Naive thymus-derived CD8-positive, alpha-beta T cell (primary cell): ENCODE data around the gene AAMP. TPM values are rescaled to one million over a fixed set of nuclear protein-coding genes. Genes with fewer than 3 reads are reported as not detected.
"Not testable (repeated sequence)": the region's sequence is repeated elsewhere in the genome, so short reads cannot be mapped to it uniquely, and the experiment has no call there.

ENCODE experiments used
- ATAC-seq, 2 donors: fragments of 150-1000 bp; cut with Tn5 transposase in 1 of 2; sonication (Bioruptor Pico), chemical (Tn5 transposase) in 1 of 2; 1 replicate in 1 of 2; 2 replicates in 1 of 2; pipeline ENCODE4 v1.10.0; 2021; ENCODE audit warnings: mild to moderate bottlenecking in 2 of 2, moderate library complexity in 2 of 2
- POLR2A ChIA-PET: fragments of 350-600 bp; sonication (Branson Sonifier 250); formaldehyde crosslinking; loops from one replicate; lab custom pipeline; 2021; ENCODE audit warnings: antibody characterized with exemption; lab: Charles Lee
- DNase-seq, 10 donors: peaks; one replicate each; pipeline versions ENCODE4 v3.0.0 to v3.0.0-alpha.2; 2020 to 2022
- H3K27ac Mint-ChIP-seq, 10 donors: one replicate each; pipeline ENCODE4 v1.8.0; 2020 to 2022; ENCODE audit warnings: mild to moderate bottlenecking in 10 of 10, mixed read lengths in 10 of 10, moderate library complexity in 4 of 10, inconsistent platforms in 1 of 10
- H3K27me3 Mint-ChIP-seq, 5 donors: one replicate each; pipeline ENCODE4 v1.8.0; 2021 to 2022; ENCODE audit warnings: mixed read lengths in 5 of 5
- H3K36me3 Mint-ChIP-seq, 3 donors: one replicate each; pipeline ENCODE4 v1.8.0; 2020 to 2022; ENCODE audit warnings: mixed read lengths in 3 of 3, mild to moderate bottlenecking in 2 of 3, inconsistent platforms in 1 of 3
- H3K4me1 Mint-ChIP-seq, 4 donors: one replicate each; pipeline ENCODE4 v1.8.0; 2021 to 2022; ENCODE audit warnings: mixed read lengths in 4 of 4
- H3K4me3 Mint-ChIP-seq, 10 donors: one replicate each; pipeline ENCODE4 v1.8.0; 2020 to 2022; ENCODE audit warnings: mild to moderate bottlenecking in 10 of 10, mixed read lengths in 10 of 10, moderate library complexity in 6 of 10, inconsistent platforms in 1 of 10
- H3K9me3 Mint-ChIP-seq, 9 donors: one replicate each; pipeline ENCODE4 v1.8.0; 2020 to 2022; ENCODE audit warnings: mixed read lengths in 9 of 9, mild to moderate bottlenecking in 3 of 9, inconsistent platforms in 1 of 9, moderate library complexity in 1 of 9
- polyA plus RNA-seq, 3 donors: library from polyadenylated mRNA; unstranded; fragments of 300-500 nt; fragmentation: Illumina TruSeq; gene quantifications; one replicate each; pipeline ENCODE4 v1.2.3, GENCODE V29; 2021
- total RNA-seq, 8 experiments: library from RNA in 2 of 8; stranded (reverse) in 2 of 8; gene quantifications; one replicate each; pipeline ENCODE4 v1.2.3 and lab custom pipeline; 2021 to 2026

AAMP gene, protein sequence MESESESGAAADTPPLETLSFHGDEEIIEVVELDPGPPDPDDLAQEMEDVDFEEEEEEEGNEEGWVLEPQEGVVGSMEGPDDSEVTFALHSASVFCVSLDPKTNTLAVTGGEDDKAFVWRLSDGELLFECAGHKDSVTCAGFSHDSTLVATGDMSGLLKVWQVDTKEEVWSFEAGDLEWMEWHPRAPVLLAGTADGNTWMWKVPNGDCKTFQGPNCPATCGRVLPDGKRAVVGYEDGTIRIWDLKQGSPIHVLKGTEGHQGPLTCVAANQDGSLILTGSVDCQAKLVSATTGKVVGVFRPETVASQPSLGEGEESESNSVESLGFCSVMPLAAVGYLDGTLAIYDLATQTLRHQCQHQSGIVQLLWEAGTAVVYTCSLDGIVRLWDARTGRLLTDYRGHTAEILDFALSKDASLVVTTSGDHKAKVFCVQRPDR
- 10 to 100 TPM; 57.0 to 61.6 TPM for total RNA-seq
- 10 to 100 TPM; 77.0 to 93.6 (median 89.7) TPM for polyA plus RNA-seq
- 42.8 to 158 (median 83.1) reads per million in 6 experiments for total RNA-seq (lab: John Stamatoyannopoulos, UW)

DNA sequence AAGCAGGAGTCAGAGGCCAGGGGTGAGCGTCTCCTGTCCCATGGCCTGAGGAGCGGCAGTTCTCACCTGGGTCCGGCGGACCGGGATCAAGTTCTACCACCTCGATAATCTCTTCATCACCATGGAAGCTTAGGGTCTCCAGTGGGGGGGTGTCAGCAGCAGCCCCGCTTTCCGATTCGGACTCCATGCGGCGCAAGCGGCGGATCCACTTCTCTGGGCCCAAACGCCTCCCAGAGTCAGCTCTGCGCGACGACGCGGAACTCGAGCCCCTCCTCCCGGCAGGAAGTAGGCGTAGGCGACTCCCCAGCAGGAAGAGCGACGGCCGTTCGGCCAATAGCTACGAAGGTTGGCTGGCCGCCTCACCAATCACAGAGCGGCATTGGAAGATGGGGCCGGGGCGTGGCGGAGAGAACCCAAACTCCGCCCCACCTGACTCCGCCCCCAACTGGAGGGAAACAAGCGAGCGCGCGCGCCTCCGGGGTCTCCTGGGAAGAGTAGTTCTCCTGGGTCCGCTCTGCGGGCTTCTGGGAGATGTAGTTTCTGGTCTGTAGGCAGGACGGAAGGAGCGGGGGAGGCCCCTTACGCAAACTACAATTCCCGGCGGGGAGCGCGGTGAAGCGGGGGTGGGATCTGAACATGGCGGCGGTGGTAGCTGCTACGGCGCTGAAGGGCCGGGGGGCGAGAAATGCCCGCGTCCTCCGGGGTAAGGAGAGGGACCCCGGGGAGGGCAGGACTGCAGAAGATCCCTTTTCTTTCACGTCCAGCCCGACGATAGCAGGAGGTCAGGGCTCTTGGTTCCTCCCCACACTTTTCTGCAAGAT is at the start of gene AAMP, which contains the start of gene PNKD:
Gene AAMP (minus strand): TSS at position 238 of the 821 bp plus-strand sequence. CDS start 51 bp downstream, at position 187.
Gene PNKD (plus strand): TSS at position 620 of the 821 bp plus-strand sequence. CDS start 17 bp downstream, at position 637.
- POLR2A ChIA-PET: interaction anchor here (0.5 to 7.5 kb wide), 24 partner anchors 9 to 1118 kb away, joined by 3 to 206 read pairs (median 4); partner anchors contain the start of genes ARPC2, BCS1L, CATIP and CTDSP1
- DNase-seq (peak; percentile 99 to 100 (median 100)), ATAC-seq (peak; percentile 89 to 91)
- Mint-ChIP-seq H3K27me3 (no peaks in the 10 kb centered on the region), H3K4me1 (peaks cover 31 to 65% (median 56%) of the 10 kb centered on the region in 4 donors), H3K27ac (peak within 1 kb of the TSS; percentile 83 to 98 (median 95)), H3K4me3 (peak within 1 kb of the TSS; percentile 88 to 97 (median 94)), H3K36me3 (peaks cover 0 to 54% (median 7%) of the 10 kb centered on the region in 3 donors), H3K9me3 (no peaks in the 10 kb centered on the region)

DNA sequence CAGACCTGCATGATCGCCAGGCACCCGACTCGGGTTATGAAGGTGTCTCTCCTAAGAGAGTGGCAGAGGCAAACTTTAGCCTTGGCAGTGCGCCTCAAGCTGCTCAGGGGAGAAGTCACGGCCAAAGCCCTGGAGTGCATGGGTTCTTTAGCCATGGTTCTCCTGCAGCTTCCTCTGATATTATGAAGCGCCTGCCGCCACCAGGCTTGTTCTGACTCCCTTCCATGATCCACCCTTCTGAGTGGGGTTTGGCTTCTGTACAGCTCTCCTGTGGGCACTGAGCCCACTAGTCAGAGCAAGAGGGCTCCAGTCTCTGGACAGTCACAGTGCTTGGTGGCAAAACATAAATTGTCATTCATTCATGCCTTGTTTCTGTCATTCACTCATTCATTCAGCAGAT is 48.3 kb upstream of the AAMP start:
- peaks cover 40 to 72% (median 63%) of the 10 kb centered on the region in 4 donors for H3K4me1 Mint-ChIP-seq
- peak overlapping the region in 6 of 10 donors; percentile 6 to 87 (median 50) for H3K4me3 Mint-ChIP-seq

DNA sequence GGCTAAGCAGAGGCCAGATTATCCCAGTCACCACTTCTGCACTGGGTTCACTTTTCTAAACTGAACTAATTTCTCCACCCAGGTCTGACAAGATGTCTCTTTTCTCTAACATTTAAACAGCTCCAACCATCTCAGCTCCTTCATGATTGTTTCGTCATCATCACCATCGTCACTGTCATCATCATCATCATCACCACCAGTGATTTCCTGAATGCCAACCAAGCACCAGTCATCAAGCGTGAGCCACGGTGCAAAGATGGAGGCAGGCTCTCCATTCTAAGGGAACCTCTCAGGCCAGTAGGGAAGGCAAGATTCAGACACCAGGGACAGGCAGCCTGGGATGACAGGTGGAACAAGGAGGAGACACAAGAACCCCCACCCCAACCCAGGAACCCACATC is 47.9 kb upstream of the AAMP start:
- Mint-ChIP-seq H3K9me3 (no peaks in the 10 kb centered on the region), H3K36me3 (peaks cover 0 to 3% (median 0%) of the 10 kb centered on the region in 3 donors), H3K4me3 (peak overlapping the region in 7 of 10 donors; percentile 11 to 88 (median 72)), H3K27me3 (peaks cover 0 to 1% (median 0%) of the 10 kb centered on the region in 5 donors), H3K27ac (peak overlapping the region; percentile 94 to 99 (median 99)), H3K4me1 (peaks cover 40 to 71% (median 63%) of the 10 kb centered on the region in 4 donors)
- ATAC-seq (no peak), DNase-seq (no peak)
- POLR2A ChIA-PET: interaction anchor here (0.6 to 3.3 kb wide), 4 partner anchors 10 to 79 kb away, joined by 3 to 31 read pairs (median 8); no protein-coding TSS in a partner anchor

More for the DNA sequence above, 48.3 kb upstream of the AAMP start:
- ATAC-seq: no peak
- Mint-ChIP-seq H3K27ac (peak overlapping the region; percentile 71 to 99 (median 98)), H3K36me3 (peaks cover 0 to 3% (median 0%) of the 10 kb centered on the region in 3 donors), H3K9me3 (no peaks in the 10 kb centered on the region), H3K27me3 (peaks cover 0 to 1% (median 0%) of the 10 kb centered on the region in 5 donors)
- no peak for DNase-seq
- POLR2A ChIA-PET: interaction anchor here (0.6 to 3.3 kb wide), 3 partner anchors 20 to 78 kb away, joined by 3 to 31 read pairs (median 3); no protein-coding TSS in a partner anchor

DNA sequence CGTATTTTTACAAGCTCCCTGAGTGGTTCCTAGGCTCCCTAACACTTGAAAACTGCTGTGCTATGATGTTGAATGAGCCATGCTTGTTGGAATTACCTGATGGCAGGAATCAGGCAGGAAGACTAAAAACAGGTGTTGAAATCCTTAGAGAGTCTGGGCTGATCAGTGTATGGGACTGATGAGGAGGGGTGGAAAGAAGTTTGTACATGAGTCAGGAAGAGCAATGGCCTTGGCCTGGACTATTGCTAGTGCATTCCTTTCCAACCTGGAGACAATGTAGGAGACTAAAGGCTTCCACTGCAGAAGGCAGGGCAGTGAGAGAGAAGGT is 47.3 kb upstream of the AAMP start:
- no peaks in the 10 kb centered on the region for H3K9me3 Mint-ChIP-seq
- H3K4me3 Mint-ChIP-seq: peak overlapping the region; percentile 4 to 95 (median 70)
- peak overlapping the region; percentile 94 to 99 (median 99) for H3K27ac Mint-ChIP-seq
- ATAC-seq (no peak), DNase-seq (no peak)
- peaks cover 36 to 66% (median 58%) of the 10 kb centered on the region in 4 donors for H3K4me1 Mint-ChIP-seq
- peaks cover 0 to 3% (median 0%) of the 10 kb centered on the region in 3 donors for H3K36me3 Mint-ChIP-seq
- POLR2A ChIA-PET: interaction anchor here (0.6 to 3.3 kb wide), 7 partner anchors 9 to 1281 kb away, joined by 3 to 31 read pairs (median 7); partner anchors contain the start of gene TMBIM1
- peaks cover 0 to 1% (median 0%) of the 10 kb centered on the region in 5 donors for H3K27me3 Mint-ChIP-seq

DNA sequence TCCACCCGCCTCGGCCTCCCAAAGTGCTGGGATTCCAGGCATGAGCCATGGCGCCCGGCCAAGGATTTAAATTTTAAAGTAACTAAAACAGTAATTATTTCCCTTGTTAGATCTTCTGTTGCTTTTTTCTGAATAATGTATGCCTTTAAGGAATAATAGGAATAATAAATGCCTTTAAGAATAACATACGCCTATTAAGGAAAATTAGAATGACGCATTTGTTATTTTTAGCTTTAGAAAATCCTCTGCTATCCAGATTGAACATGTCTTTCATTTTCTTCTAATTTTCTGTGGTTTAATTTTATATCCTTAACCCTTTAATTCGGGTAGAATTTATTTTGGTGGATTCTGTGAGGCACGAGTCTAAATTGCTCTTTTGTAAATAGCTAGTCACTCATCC is 45.5 kb upstream of the AAMP start:
- POLR2A ChIA-PET: interaction anchor here (0.6 to 3.3 kb wide), 4 partner anchors 8 to 576 kb away, joined by 3 to 31 read pairs (median 11); no protein-coding TSS in a partner anchor
- Mint-ChIP-seq H3K36me3 (peaks cover 0 to 3% (median 0%) of the 10 kb centered on the region in 3 donors), H3K4me1 (peaks cover 28 to 51% (median 42%) of the 10 kb centered on the region in 4 donors), H3K27me3 (peaks cover 0 to 1% (median 0%) of the 10 kb centered on the region in 5 donors), H3K9me3 (no peaks in the 10 kb centered on the region), H3K4me3 (peak overlapping the region in 1 of 10 donors; percentile 75), H3K27ac (peak overlapping the region; percentile 94 to 99 (median 99))
- ATAC-seq: no peak
- DNase-seq: no peak

DNA sequence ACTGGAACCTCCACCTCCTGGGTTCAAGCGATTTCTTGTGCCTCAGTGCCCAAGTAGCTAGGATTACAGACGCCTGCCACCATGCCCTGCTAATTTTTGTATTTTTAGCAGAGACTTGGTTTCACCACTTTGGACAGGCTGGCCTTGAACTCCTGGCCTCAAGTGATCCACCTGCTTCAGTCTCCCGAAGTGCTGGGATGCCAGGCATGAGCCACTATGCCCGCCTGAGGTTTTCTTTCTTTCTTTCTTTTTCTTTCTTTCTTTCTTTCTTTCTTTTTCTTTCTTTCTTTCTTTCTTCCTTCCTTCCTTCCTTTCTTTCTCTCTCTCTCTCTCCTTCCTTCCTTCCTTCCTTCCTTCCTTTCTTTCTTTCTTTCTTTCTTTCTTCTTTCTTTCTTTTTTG is 44.8 kb upstream of the AAMP start:
- not testable (repeated sequence) for H3K4me3 Mint-ChIP-seq, H3K9me3 Mint-ChIP-seq, DNase-seq, H3K36me3 Mint-ChIP-seq, ATAC-seq, H3K27me3 Mint-ChIP-seq
- Mint-ChIP-seq H3K4me1 (peaks cover 28 to 45% (median 35%) of the 10 kb centered on the region in 4 donors), H3K27ac (peak overlapping the region; percentile 33 to 99 (median 88))
- POLR2A ChIA-PET: interaction anchor here (0.6 to 3.3 kb wide), 3 partner anchors 16 to 577 kb away, joined by 3 to 31 read pairs (median 3); no protein-coding TSS in a partner anchor

DNA sequence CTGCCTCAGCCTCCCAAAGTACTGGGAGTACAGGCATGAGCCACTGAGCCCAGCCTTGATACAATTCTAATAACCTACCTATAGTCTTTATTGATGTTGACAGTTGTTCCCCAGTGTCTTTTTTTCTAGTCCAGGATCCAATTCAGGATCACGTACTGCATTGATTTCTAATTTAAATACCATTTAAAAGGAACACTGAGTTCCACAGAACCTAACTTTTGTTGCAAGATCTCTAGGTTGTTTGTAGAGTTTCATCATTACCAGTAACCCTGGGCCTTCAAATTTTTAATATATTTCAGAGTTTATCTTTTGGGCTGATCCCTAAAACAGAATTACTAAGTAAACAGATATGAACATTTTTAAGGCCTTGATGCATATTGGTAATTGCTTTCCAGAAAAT is 43.4 kb upstream of the AAMP start:
- H3K9me3 Mint-ChIP-seq: no peaks in the 10 kb centered on the region
- peak overlapping the region in 7 of 10 donors; percentile 6 to 75 (median 34) for H3K27ac Mint-ChIP-seq
- H3K27me3 Mint-ChIP-seq: peaks cover 0 to 1% (median 0%) of the 10 kb centered on the region in 5 donors
- DNase-seq (no peak), ATAC-seq (no peak)
- no peaks in the 10 kb centered on the region for H3K36me3 Mint-ChIP-seq
- H3K4me1 Mint-ChIP-seq: peaks cover 29 to 44% (median 31%) of the 10 kb centered on the region in 4 donors
- POLR2A ChIA-PET: interaction anchor here (0.6 to 0.7 kb wide), 4 partner anchors 10 to 87 kb away, joined by 3 to 8 read pairs (median 4); no protein-coding TSS in a partner anchor
- H3K4me3 Mint-ChIP-seq: no peak overlapping the region

DNA sequence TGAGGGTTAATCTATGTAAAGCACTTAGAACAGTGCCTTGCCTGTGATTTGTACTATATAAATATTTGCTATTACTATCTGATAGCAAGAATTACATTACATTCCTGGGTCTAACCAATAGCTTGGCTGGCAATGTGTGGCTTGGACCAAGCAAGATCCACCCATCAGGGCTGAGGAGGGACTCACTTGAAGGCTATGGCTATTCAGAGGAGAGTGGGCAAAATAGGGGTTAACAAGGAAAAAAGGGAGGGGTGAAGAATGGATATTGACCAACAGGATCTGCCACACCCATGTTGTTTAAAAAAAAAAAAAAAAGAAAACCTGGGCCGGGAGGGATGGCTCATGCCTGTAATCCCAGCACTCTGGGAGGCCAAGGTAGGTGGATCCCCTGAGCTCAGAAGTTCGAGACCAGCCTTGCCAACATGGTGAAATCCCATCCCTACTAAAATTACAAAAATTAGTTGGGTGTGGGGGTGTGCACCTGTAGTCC is 42.4 kb upstream of the AAMP start:
- Mint-ChIP-seq H3K4me3 (no peak overlapping the region), H3K9me3 (no peaks in the 10 kb centered on the region), H3K27me3 (peaks cover 0 to 1% (median 0%) of the 10 kb centered on the region in 5 donors), H3K36me3 (no peaks in the 10 kb centered on the region), H3K27ac (peak overlapping the region in 8 of 10 donors; percentile 34 to 78 (median 58)), H3K4me1 (peaks cover 25 to 44% (median 28%) of the 10 kb centered on the region in 4 donors)
- POLR2A ChIA-PET: interaction anchor here (0.7 to 1.2 kb wide), 4 partner anchors 10 to 278 kb away, joined by 3 to 5 read pairs (median 3); no protein-coding TSS in a partner anchor
- ATAC-seq (no peak), DNase-seq (no peak)

DNA sequence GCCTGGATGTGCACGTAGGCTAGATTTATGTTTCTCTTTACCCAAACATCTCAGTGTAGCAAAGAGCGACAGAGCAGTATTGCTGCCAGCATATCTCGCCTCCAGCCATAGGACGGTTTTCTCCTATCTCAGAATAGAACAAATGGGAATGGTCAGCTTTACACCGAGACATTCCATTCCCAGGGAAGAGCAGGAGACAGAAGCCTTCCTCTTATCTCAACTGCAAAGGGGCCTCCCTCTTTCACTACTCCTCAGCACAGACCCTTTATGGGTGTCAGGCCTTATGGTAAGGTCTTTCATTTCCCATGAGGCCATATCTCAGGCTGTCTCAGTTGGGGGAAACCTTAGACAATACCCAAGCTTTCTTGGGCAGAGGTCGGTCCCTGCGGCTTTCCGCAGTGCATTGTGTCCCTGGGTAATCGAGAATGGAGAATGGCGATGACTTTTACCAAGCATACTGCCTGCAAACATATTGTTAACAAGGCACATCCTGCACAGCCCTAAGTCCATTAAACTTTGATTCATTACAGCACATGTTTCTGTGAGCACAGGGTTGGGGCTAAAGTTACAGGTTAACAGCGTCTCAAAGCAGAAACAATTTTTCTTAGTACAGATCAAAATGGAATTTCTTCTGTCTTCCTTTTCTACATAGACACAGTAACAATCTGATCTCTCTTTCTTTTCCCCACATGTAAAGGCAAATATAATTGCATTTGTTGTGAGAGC is 41.8 kb upstream of the AAMP start:
- H3K27me3 Mint-ChIP-seq, H3K36me3 Mint-ChIP-seq, H3K4me3 Mint-ChIP-seq, H3K9me3 Mint-ChIP-seq, ATAC-seq, DNase-seq: not testable (repeated sequence)
- peak overlapping the region in 9 of 10 donors; percentile 15 to 78 (median 41) for H3K27ac Mint-ChIP-seq
- peaks cover 21 to 38% (median 22%) of the 10 kb centered on the region in 4 donors for H3K4me1 Mint-ChIP-seq
- POLR2A ChIA-PET: interaction anchor here (0.8 to 1.2 kb wide), 2 partner anchors 11 to 14 kb away, joined by 3 to 5 read pairs; no protein-coding TSS in a partner anchor

DNA sequence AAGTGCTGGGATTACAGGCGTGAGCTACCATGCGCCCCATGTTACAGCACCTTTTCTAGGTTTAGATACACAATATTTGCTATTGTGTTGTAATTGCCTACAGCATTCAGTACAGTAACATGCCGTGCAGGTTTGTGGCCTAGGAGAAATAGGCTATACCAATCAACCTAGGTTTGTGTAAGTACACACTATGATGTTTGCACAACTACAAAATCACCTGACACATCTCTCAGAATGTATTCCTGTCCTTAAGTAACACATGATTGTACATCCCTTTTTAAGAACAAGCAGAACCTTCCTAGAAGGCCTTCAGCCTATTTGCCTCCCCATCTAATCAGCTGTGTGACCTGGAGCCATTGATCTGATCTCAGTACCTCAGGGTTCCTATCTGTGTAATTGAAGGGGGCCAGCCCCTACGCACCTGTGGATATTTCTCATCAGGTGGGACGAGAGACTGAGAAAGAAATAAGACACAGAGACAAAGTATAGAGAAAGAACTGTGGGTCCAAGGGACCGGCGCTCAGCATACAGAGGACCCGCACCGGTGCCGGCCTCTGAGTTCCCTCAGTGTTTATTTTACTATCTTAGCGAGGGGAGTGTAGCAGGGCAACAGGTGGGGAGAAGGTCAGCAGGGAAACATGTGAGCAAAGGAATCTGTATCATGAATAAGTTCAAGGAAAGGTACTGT is 41.1 kb upstream of the AAMP start:
- Mint-ChIP-seq H3K4me3 (no peak overlapping the region), H3K27me3 (no peaks in the 10 kb centered on the region), H3K27ac (peak overlapping the region in 5 of 10 donors; percentile 6 to 64 (median 35)), H3K36me3 (no peaks in the 10 kb centered on the region), H3K9me3 (no peaks in the 10 kb centered on the region), H3K4me1 (peaks cover 14 to 31% (median 18%) of the 10 kb centered on the region in 4 donors)
- no peak for DNase-seq
- POLR2A ChIA-PET: no interaction called here
- no peak for ATAC-seq
